Measurements from ENCODE around the gene VWA3B. TPM values are rescaled to one million over a fixed set of nuclear protein-coding genes. Genes with fewer than 3 reads are reported as not detected.
"Not testable (repeated sequence)": the region's sequence is repeated elsewhere in the genome, so short reads cannot be mapped to it uniquely, and the experiment has no call there.

Gene VWA3B
- total RNA-seq, 1 donor from 2014 or later, result 4.1 TPM

GRCh38 chr2:98311771-98312545 is 225.0 kb downstream of the VWA3B start:
- Mint-ChIP-seq H3K4me1 (ENCODE audit: unreplicated experiment) (peaks cover 9% of the 10 kb centered on the region), H3K27ac (no peak overlapping the region), H3K9me3 (no peaks in the 10 kb centered on the region), H3K4me3 (no peak overlapping the region), H3K36me3 (no peaks in the 10 kb centered on the region), H3K27me3 (peaks cover 10% of the 10 kb centered on the region)
- no peak for DNase-seq (ENCODE audit: extremely low spot score, unreplicated experiment)
- TF ChIP-seq CTCF (conservative IDR thresholded peaks at IDR 0.05), result no peak

- Mint-ChIP-seq H3K9me3 (no peaks in the 10 kb centered on the region), H3K27me3 (peaks cover 8% of the 10 kb centered on the region), H3K4me1 (ENCODE audit: unreplicated experiment) (peaks cover 4% of the 10 kb centered on the region), H3K4me3 (no peak overlapping the region), H3K27ac (no peak overlapping the region), H3K36me3 (peaks cover 3% of the 10 kb centered on the region)
- no peak for TF ChIP-seq CTCF (conservative IDR thresholded peaks at IDR 0.05)
- DNase-seq (ENCODE audit: extremely low spot score, unreplicated experiment), result no peak
Measured at GRCh38 chr2:98313492-98314250, 226.7 kb downstream of the VWA3B start.

- H3K27me3 Mint-ChIP-seq, result peaks cover 8% of the 10 kb centered on the region
- no peak overlapping the region for H3K27ac Mint-ChIP-seq
- H3K36me3 Mint-ChIP-seq, result peaks cover 3% of the 10 kb centered on the region
- no peaks in the 10 kb centered on the region for H3K9me3 Mint-ChIP-seq
- TF ChIP-seq CTCF (conservative IDR thresholded peaks at IDR 0.05), result no peak
- H3K4me3 Mint-ChIP-seq, result no peak overlapping the region
- H3K4me1 Mint-ChIP-seq (ENCODE audit: unreplicated experiment), result peaks cover 4% of the 10 kb centered on the region
- no peak for DNase-seq (ENCODE audit: extremely low spot score, unreplicated experiment)
Measured at GRCh38 chr2:98314251-98314650, 227.3 kb downstream of the VWA3B start.

- no peak for TF ChIP-seq CTCF (conservative IDR thresholded peaks at IDR 0.05)
- Mint-ChIP-seq H3K9me3 (peaks cover 5% of the 10 kb centered on the region), H3K36me3 (peaks cover 3% of the 10 kb centered on the region), H3K27me3 (peaks cover 5% of the 10 kb centered on the region), H3K4me1 (ENCODE audit: unreplicated experiment) (no peaks in the 10 kb centered on the region), H3K4me3 (no peak overlapping the region), H3K27ac (no peak overlapping the region)
- DNase-seq (ENCODE audit: extremely low spot score, unreplicated experiment), result no peak
Measured at GRCh38 chr2:98315957-98316356, 229.0 kb downstream of the VWA3B start.

GRCh38 chr2:98317214-98317613 is 230.2 kb downstream of the VWA3B start:
- DNase-seq (ENCODE audit: extremely low spot score, unreplicated experiment), result no peak
- Mint-ChIP-seq H3K4me3 (no peak overlapping the region), H3K27me3 (peaks cover 3% of the 10 kb centered on the region), H3K36me3 (peaks cover 3% of the 10 kb centered on the region), H3K4me1 (ENCODE audit: unreplicated experiment) (no peaks in the 10 kb centered on the region), H3K27ac (no peak overlapping the region), H3K9me3 (peaks cover 5% of the 10 kb centered on the region)
- no peak for TF ChIP-seq CTCF (conservative IDR thresholded peaks at IDR 0.05)

GRCh38 chr2:98320171-98320570 is 233.2 kb downstream of the VWA3B start:
- H3K4me3 Mint-ChIP-seq; DNase-seq (ENCODE audit: extremely low spot score, unreplicated experiment); H3K4me1 Mint-ChIP-seq (ENCODE audit: unreplicated experiment); H3K36me3 Mint-ChIP-seq; H3K27me3 Mint-ChIP-seq; H3K27ac Mint-ChIP-seq: not testable (repeated sequence)
- peaks cover 10% of the 10 kb centered on the region for H3K9me3 Mint-ChIP-seq

All from type B pancreatic cell (in vitro differentiated cells).